Liver (tissue), 9 donors: ENCODE measurements around the gene PLEKHN1. TPM values are rescaled to one million over a fixed set of nuclear protein-coding genes. Genes with fewer than 3 reads are reported as not detected.

Experiments used
- DNase-seq: peaks from one replicate; pipeline ENCODE4 v3.0.0-alpha.2; 2017; ENCODE audit warnings: low spot score
- H3K27ac ChIP-seq, 2 donors: one replicate each; pipeline ENCODE4 v1.7.0; 2013; ENCODE audit warnings: inconsistent platforms in 2 of 2, low read length in 2 of 2, control low read depth in 1 of 2, low read depth in 1 of 2, mild to moderate bottlenecking in 1 of 2
- H3K27me3 ChIP-seq, 4 donors: one replicate each; pipeline versions ENCODE4 v1.6.1 to v1.7.0; 2013; ENCODE audit warnings: low read length in 3 of 4, inconsistent platforms in 1 of 4, mild to moderate bottlenecking in 1 of 4, moderate library complexity in 1 of 4; ENCODE audit not compliant: control insufficient read depth in 4 of 4, insufficient read depth in 4 of 4
- H3K36me3 ChIP-seq, 4 donors: one replicate each; pipeline versions ENCODE4 v1.6.1 to v1.7.0; 2013; ENCODE audit warnings: low read length in 3 of 4, mild to moderate bottlenecking in 3 of 4, low read depth in 1 of 4, moderate library complexity in 1 of 4; ENCODE audit not compliant: control insufficient read depth in 4 of 4, insufficient read depth in 3 of 4
- H3K4me1 ChIP-seq, 4 donors: one replicate each; pipeline versions ENCODE4 v1.6.1 to v1.7.0; 2013; ENCODE audit warnings: low read length in 3 of 4, mild to moderate bottlenecking in 3 of 4, moderate library complexity in 1 of 4; ENCODE audit not compliant: control insufficient read depth in 4 of 4, insufficient read depth in 4 of 4
- H3K4me3 ChIP-seq, 3 donors: one replicate each; pipeline versions ENCODE4 v1.6.1 to v1.7.0; 2013; ENCODE audit warnings: low read length in 3 of 3, control low read depth in 1 of 3, low read depth in 1 of 3, mild to moderate bottlenecking in 1 of 3
- H3K9ac ChIP-seq, 2 donors: one replicate each; pipeline ENCODE4 v1.7.0; 2013; ENCODE audit warnings: low read length in 2 of 2, mild to moderate bottlenecking in 2 of 2, moderate library complexity in 2 of 2, control low read depth in 1 of 2, low read depth in 1 of 2
- H3K9me3 ChIP-seq, 4 donors: one replicate each; pipeline versions ENCODE4 v1.6.1 to v1.7.0; 2013; ENCODE audit warnings: low read length in 3 of 4; ENCODE audit not compliant: control insufficient read depth in 4 of 4
- EGR1 ChIP-seq, 2 donors: IDR thresholded peaks; 2 replicates each; pipeline ENCODE4 v1.6.1; 2016 to 2018; ENCODE audit warnings: antibody characterized with exemption in 2 of 2, low read depth in 2 of 2
- FOXA1 ChIP-seq: IDR thresholded peaks from 2 replicates; pipeline ENCODE4 v1.6.1; 2016; ENCODE audit warnings: antibody characterized with exemption
- FOXA2 ChIP-seq: IDR thresholded peaks from 2 replicates; pipeline ENCODE4 v1.6.1; 2016; ENCODE audit warnings: antibody characterized with exemption
- GABPA ChIP-seq, 2 donors: IDR thresholded peaks in 1 of 2; conservative IDR thresholded peaks in 1 of 2; 2 replicates each; pipeline ENCODE4 v1.6.1; 2016; ENCODE audit warnings: antibody characterized with exemption in 2 of 2, mild to moderate bottlenecking in 1 of 2, moderate library complexity in 1 of 2
- HNF4A ChIP-seq, 2 donors: conservative IDR thresholded peaks; 2 replicates each; pipeline ENCODE4 v1.6.1; 2016; ENCODE audit warnings: antibody characterized with exemption in 2 of 2, mild to moderate bottlenecking in 2 of 2
- HNF4G ChIP-seq: IDR thresholded peaks from 2 replicates; pipeline ENCODE4 v1.6.1; 2016; ENCODE audit warnings: antibody characterized with exemption
- JUND ChIP-seq, 2 donors: IDR thresholded peaks; 2 replicates each; pipeline ENCODE4 v1.6.1; 2016; ENCODE audit warnings: antibody characterized with exemption in 2 of 2
- NR2F2 ChIP-seq: IDR thresholded peaks from 2 replicates; pipeline ENCODE4 v1.6.1; 2016; ENCODE audit warnings: antibody characterized with exemption
- RAD21 ChIP-seq, 2 donors: IDR thresholded peaks; 2 replicates each; pipeline ENCODE4 v1.6.1; 2016; ENCODE audit warnings: antibody characterized with exemption in 2 of 2, mild to moderate bottlenecking in 2 of 2
- RXRA ChIP-seq, 2 donors: IDR thresholded peaks; 2 replicates each; pipeline ENCODE4 v1.6.1; 2017 to 2018; ENCODE audit warnings: antibody characterized with exemption in 2 of 2, mild to moderate bottlenecking in 1 of 2
- SP1 ChIP-seq: IDR thresholded peaks from 2 replicates; pipeline ENCODE4 v1.6.1; 2018; ENCODE audit warnings: antibody characterized with exemption, mild to moderate bottlenecking
- TAF1 ChIP-seq: conservative IDR thresholded peaks from 2 replicates; pipeline ENCODE4 v1.6.1; 2016; ENCODE audit warnings: antibody characterized with exemption, mild to moderate bottlenecking
- YY1 ChIP-seq: IDR thresholded peaks from 2 replicates; pipeline ENCODE4 v1.6.1; 2016; ENCODE audit warnings: antibody characterized with exemption, mild to moderate bottlenecking
- WGBS: extraction: QIAGEN DNeasy Blood & Tissue Kit; methylation state at CpG from one replicate; pipeline ENCODE4 v1.1.7; 2013; 5-methylcytosine and 5-hydroxymethylcytosine counted together
- polyA plus RNA-seq, 2 donors: library from polyadenylated mRNA; stranded (reverse) in 1 of 2; unstranded in 1 of 2; fragments of 200-250 nt in 1 of 2; fragments of >200 nt in 1 of 2; fragmentation: Nextera tagmentation in 1 of 2; extraction: Ambion mirVana in 1 of 2; gene quantifications; one replicate each; pipeline versions ENCODE4 v1.2.1 to v1.2.3, GENCODE V29; 2013 to 2015
- total RNA-seq, 2 donors: library from RNA; depleted of rRNA; stranded (reverse); fragments of >200 nt; gene quantifications; one replicate each; pipeline ENCODE4 v1.2.3, GENCODE V29; 2014
- TF ChIP-seq, protein P1 (sequence below): IDR thresholded peaks from 2 replicates; pipeline ENCODE4 v1.6.1; 2016; ENCODE audit warnings: antibody characterized with exemption, mild to moderate bottlenecking
- TF ChIP-seq, protein P2 (sequence below): IDR thresholded peaks from 2 replicates; pipeline ENCODE4 v1.6.1; 2016; ENCODE audit warnings: antibody characterized with exemption
- TF ChIP-seq, protein P3 (sequence below): IDR thresholded peaks from 2 replicates; pipeline ENCODE4 v1.6.1; 2016; ENCODE audit warnings: antibody characterized with exemption
- TF ChIP-seq, protein P4 (sequence below): fragments of 150-350 bp; IDR thresholded peaks from 2 replicates; pipeline ENCODE4 v1.5.1; 2017; ENCODE audit warnings: improper control_type of control experiment, low read depth, low read length; ENCODE audit not compliant: missing input control
- TF ChIP-seq, protein P5 (sequence below): IDR thresholded peaks from 2 replicates; pipeline ENCODE4 v1.6.1; 2016; ENCODE audit warnings: antibody characterized with exemption
- donor health status: healthy.
- donor health status: healthy.
- donor health status: healthy.
- donor health status: healthy.
- donor health status: healthy.

The PLEKHN1 gene
- total and polyA plus RNA-seq, 4 donors, result 0.17 to 0.18 TPM; not detected in 2

DNA sequence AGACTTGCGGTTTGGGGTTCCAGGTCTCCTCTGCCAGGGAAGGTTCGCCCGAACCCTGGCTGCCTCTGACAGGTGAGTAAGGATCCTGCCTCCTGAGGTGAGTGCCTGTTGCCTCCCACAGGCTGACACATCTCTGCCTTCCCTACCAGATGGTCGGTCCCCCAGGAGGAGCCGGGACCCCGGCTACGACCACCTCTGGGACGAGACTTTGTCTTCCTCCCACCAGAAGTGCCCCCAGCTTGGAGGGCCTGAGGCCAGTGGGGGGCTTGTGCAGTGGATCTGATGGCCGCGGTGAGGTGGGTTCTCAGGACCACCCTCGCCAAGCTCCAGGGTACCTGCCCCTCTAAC lies 8.0 kb downstream of the PLEKHN1 start:
- Histone ChIP-seq H3K9me3 (no peaks in the 10 kb centered on the region), H3K9ac (no peak overlapping the region), H3K27me3 (peaks cover 0 to 26% (median 2%) of the 10 kb centered on the region in 4 donors), H3K27ac (no peak overlapping the region), H3K36me3 (no peaks in the 10 kb centered on the region), H3K4me3 (no peak overlapping the region), H3K4me1 (peaks cover 0 to 6% (median under 1%) of the 10 kb centered on the region in 4 donors)
- WGBS, result 90% methylated on average over 11 of the region's 11 CpGs
- DNase-seq, result no peak
- no peak for TF ChIP-seq TAF1
- no peak for TF ChIP-seq HNF4G
- no peak for TF ChIP-seq SP1
- TF ChIP-seq YY1, result no peak
- TF ChIP-seq, protein P1, sequence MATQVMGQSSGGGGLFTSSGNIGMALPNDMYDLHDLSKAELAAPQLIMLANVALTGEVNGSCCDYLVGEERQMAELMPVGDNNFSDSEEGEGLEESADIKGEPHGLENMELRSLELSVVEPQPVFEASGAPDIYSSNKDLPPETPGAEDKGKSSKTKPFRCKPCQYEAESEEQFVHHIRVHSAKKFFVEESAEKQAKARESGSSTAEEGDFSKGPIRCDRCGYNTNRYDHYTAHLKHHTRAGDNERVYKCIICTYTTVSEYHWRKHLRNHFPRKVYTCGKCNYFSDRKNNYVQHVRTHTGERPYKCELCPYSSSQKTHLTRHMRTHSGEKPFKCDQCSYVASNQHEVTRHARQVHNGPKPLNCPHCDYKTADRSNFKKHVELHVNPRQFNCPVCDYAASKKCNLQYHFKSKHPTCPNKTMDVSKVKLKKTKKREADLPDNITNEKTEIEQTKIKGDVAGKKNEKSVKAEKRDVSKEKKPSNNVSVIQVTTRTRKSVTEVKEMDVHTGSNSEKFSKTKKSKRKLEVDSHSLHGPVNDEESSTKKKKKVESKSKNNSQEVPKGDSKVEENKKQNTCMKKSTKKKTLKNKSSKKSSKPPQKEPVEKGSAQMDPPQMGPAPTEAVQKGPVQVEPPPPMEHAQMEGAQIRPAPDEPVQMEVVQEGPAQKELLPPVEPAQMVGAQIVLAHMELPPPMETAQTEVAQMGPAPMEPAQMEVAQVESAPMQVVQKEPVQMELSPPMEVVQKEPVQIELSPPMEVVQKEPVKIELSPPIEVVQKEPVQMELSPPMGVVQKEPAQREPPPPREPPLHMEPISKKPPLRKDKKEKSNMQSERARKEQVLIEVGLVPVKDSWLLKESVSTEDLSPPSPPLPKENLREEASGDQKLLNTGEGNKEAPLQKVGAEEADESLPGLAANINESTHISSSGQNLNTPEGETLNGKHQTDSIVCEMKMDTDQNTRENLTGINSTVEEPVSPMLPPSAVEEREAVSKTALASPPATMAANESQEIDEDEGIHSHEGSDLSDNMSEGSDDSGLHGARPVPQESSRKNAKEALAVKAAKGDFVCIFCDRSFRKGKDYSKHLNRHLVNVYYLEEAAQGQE, result no peak
- TF ChIP-seq RAD21 (IDR thresholded peaks at IDR 0.05), result no peak
- no peak for TF ChIP-seq HNF4A (conservative IDR thresholded peaks at IDR 0.05)
- TF ChIP-seq RXRA (IDR thresholded peaks at IDR 0.05), result no peak
- no peak for TF ChIP-seq FOXA2
- TF ChIP-seq, protein P2, sequence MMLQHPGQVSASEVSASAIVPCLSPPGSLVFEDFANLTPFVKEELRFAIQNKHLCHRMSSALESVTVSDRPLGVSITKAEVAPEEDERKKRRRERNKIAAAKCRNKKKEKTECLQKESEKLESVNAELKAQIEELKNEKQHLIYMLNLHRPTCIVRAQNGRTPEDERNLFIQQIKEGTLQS, result no peak
- TF ChIP-seq FOXA1, result no peak
- no peak for TF ChIP-seq JUND (IDR thresholded peaks at IDR 0.05)
- TF ChIP-seq EGR1 (IDR thresholded peaks at IDR 0.05; ENCODE audit: low read depth in 2 of 2), result no peak
- TF ChIP-seq, protein P3, sequence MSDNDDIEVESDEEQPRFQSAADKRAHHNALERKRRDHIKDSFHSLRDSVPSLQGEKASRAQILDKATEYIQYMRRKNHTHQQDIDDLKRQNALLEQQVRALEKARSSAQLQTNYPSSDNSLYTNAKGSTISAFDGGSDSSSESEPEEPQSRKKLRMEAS, result no peak
- TF ChIP-seq, protein P4, sequence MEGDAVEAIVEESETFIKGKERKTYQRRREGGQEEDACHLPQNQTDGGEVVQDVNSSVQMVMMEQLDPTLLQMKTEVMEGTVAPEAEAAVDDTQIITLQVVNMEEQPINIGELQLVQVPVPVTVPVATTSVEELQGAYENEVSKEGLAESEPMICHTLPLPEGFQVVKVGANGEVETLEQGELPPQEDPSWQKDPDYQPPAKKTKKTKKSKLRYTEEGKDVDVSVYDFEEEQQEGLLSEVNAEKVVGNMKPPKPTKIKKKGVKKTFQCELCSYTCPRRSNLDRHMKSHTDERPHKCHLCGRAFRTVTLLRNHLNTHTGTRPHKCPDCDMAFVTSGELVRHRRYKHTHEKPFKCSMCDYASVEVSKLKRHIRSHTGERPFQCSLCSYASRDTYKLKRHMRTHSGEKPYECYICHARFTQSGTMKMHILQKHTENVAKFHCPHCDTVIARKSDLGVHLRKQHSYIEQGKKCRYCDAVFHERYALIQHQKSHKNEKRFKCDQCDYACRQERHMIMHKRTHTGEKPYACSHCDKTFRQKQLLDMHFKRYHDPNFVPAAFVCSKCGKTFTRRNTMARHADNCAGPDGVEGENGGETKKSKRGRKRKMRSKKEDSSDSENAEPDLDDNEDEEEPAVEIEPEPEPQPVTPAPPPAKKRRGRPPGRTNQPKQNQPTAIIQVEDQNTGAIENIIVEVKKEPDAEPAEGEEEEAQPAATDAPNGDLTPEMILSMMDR, result no peak
- TF ChIP-seq, protein P5, sequence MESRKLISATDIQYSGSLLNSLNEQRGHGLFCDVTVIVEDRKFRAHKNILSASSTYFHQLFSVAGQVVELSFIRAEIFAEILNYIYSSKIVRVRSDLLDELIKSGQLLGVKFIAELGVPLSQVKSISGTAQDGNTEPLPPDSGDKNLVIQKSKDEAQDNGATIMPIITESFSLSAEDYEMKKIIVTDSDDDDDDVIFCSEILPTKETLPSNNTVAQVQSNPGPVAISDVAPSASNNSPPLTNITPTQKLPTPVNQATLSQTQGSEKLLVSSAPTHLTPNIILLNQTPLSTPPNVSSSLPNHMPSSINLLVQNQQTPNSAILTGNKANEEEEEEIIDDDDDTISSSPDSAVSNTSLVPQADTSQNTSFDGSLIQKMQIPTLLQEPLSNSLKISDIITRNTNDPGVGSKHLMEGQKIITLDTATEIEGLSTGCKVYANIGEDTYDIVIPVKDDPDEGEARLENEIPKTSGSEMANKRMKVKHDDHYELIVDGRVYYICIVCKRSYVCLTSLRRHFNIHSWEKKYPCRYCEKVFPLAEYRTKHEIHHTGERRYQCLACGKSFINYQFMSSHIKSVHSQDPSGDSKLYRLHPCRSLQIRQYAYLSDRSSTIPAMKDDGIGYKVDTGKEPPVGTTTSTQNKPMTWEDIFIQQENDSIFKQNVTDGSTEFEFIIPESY, result no peak
- no peak for TF ChIP-seq GABPA (IDR thresholded peaks at IDR 0.05 in 1 of 2, conservative IDR thresholded peaks at IDR 0.05 in 1 of 2)
- no peak for TF ChIP-seq NR2F2
